Femur (tissue), 1 donor: Measurements from ENCODE around the gene FOXO6.

Experiments used
- DNase-seq: peaks from one replicate; pipeline ENCODE4 v3.0.0-alpha.2; 2017

The FOXO6 gene

GRCh38 chr1:41428738-41429640 is 67.8 kb downstream of the FOXO6 start:
- no peak for DNase-seq

GRCh38 chr1:41429641-41430035 is 68.4 kb downstream of the FOXO6 start:
- DNase-seq = no peak

- no peak for DNase-seq
These were observed 68.8 kb downstream of the FOXO6 start for GRCh38 chr1:41430069-41430468.

- peak; percentile 82 for DNase-seq
These were observed 69.3 kb downstream of the FOXO6 start for GRCh38 chr1:41430582-41430981.

GRCh38 chr1:41431490-41432350 is 70.5 kb downstream of the FOXO6 start:
- no peak for DNase-seq
